Activated CD4-positive, alpha-beta memory T cell treated with anti-CD3 and anti-CD28 coated beads for 36 hours (primary cell): ENCODE results near the gene CXCL13. TPM values are rescaled to one million over a fixed set of nuclear protein-coding genes. Genes with fewer than 3 reads are reported as not detected.
"Not testable (repeated sequence)": the region's sequence is repeated elsewhere in the genome, so short reads cannot be mapped to it uniquely, and the experiment has no call there.

Experiments used
- CTCF ChIA-PET: fragments of 350-600 bp; sonication (Branson Sonifier 250); formaldehyde crosslinking; loops from one replicate; lab custom pipeline; 2021; ENCODE audit warnings: antibody characterized with exemption, inconsistent platforms; lab: Charles Lee
- POLR2A ChIA-PET: fragments of 350-600 bp; sonication (Branson Sonifier 250); formaldehyde crosslinking; loops from one replicate; lab custom pipeline; 2021; ENCODE audit warnings: antibody characterized with exemption; lab: Charles Lee
- DNase-seq: peaks from one replicate; pipeline ENCODE4 v3.0.0-alpha.2; 2020
- H3K27ac Mint-ChIP-seq: one replicate; pipeline ENCODE4 v1.8.0; 2021; ENCODE audit warnings: mixed read lengths
- H3K27me3 Mint-ChIP-seq: one replicate; pipeline ENCODE4 v1.8.0; 2021; ENCODE audit warnings: mixed read lengths
- H3K36me3 Mint-ChIP-seq: one replicate; pipeline ENCODE4 v1.8.0; 2021; ENCODE audit warnings: mixed read lengths
- H3K4me1 Mint-ChIP-seq: one replicate; pipeline ENCODE4 v1.8.0; 2021; ENCODE audit warnings: low read depth, mixed read lengths
- H3K4me3 Mint-ChIP-seq: one replicate; pipeline ENCODE4 v1.8.0; 2021; ENCODE audit warnings: mild to moderate bottlenecking, mixed read lengths
- H3K9me3 Mint-ChIP-seq: one replicate; pipeline ENCODE4 v1.8.0; 2021; ENCODE audit warnings: mixed read lengths
- intact Hi-C: fragments of 100-400 bp; cut with micrococcal nuclease; formaldehyde crosslinking; loops from one replicate; pipeline ENCODE4 v1.15.1; 2023
- total RNA-seq, 2 experiments: library from RNA; stranded (reverse); gene quantifications; one replicate each; pipeline ENCODE4 v1.2.3, GENCODE V29; 2021

Gene CXCL13
- total RNA-seq: 1 to 10 TPM; 2.8 to 3.0 TPM

GRCh38 chr4:77605210-77605902 lies at the start of gene CXCL13:
Gene CXCL13, plus strand, starts transcription at chr4:77605820. Its CDS starts 46 bp downstream, at chr4:77605866.
- H3K4me3 Mint-ChIP-seq: no peak within 1 kb of the TSS
- H3K27me3 Mint-ChIP-seq: peaks cover 11% of the 10 kb centered on the region
- ChIA-PET CTCF (interaction anchor here (0.8 to 9.5 kb wide), 6 partner anchors 12 to 219 kb away, joined by 3 to 206 read pairs (median 7); no protein-coding TSS in a partner anchor), POLR2A (no interaction called here)
- no peak for DNase-seq
- no peak within 1 kb of the TSS for H3K27ac Mint-ChIP-seq
- intact Hi-C loops: no loop called here
- no peaks in the 10 kb centered on the region for H3K36me3 Mint-ChIP-seq
- H3K9me3 Mint-ChIP-seq: no peaks in the 10 kb centered on the region
- peaks cover 11% of the 10 kb centered on the region for H3K4me1 Mint-ChIP-seq

GRCh38 chr4:77560170-77560569 lies 45.5 kb upstream of the CXCL13 start:
- Mint-ChIP-seq H3K27ac (no peak overlapping the region), H3K27me3 (peaks cover 14% of the 10 kb centered on the region), H3K4me1 (no peaks in the 10 kb centered on the region), H3K9me3 (peaks cover 8% of the 10 kb centered on the region), H3K36me3 (peaks cover 1% of the 10 kb centered on the region), H3K4me3 (no peak overlapping the region)
- intact Hi-C loops: no loop called here
- no peak for DNase-seq
- ChIA-PET POLR2A (no interaction called here), CTCF (interaction anchor here (1.4 kb wide), 1 partner anchor 41 kb away, joined by 4 read pairs; no protein-coding TSS in a partner anchor)

- H3K36me3 Mint-ChIP-seq, H3K27ac Mint-ChIP-seq, H3K9me3 Mint-ChIP-seq, H3K4me1 Mint-ChIP-seq, H3K4me3 Mint-ChIP-seq, DNase-seq, POLR2A ChIA-PET, intact Hi-C loops: not testable (repeated sequence)
- CTCF ChIA-PET: interaction anchor here (1.2 kb wide), 1 partner anchor 16 kb away, joined by 4 read pairs; no protein-coding TSS in a partner anchor
- peaks cover 12% of the 10 kb centered on the region for H3K27me3 Mint-ChIP-seq
Measured at GRCh38 chr4:77561720-77562119, 43.9 kb upstream of the CXCL13 start.

GRCh38 chr4:77564231-77564630 lies 41.4 kb upstream of the CXCL13 start:
- DNase-seq: no peak
- Mint-ChIP-seq H3K4me3 (no peak overlapping the region), H3K27ac (no peak overlapping the region), H3K4me1 (no peaks in the 10 kb centered on the region), H3K9me3 (no peaks in the 10 kb centered on the region), H3K36me3 (no peaks in the 10 kb centered on the region), H3K27me3 (peaks cover 23% of the 10 kb centered on the region)
- intact Hi-C loops: no loop called here
- ChIA-PET CTCF (interaction anchor here (1.0 kb wide), 1 partner anchor 99 kb away, joined by 3 read pairs; no protein-coding TSS in a partner anchor), POLR2A (no interaction called here)

- ChIA-PET CTCF (no interaction called here), POLR2A (no interaction called here)
- Mint-ChIP-seq H3K27me3 (peaks cover 24% of the 10 kb centered on the region), H3K4me3 (no peak overlapping the region), H3K4me1 (no peaks in the 10 kb centered on the region), H3K27ac (no peak overlapping the region), H3K9me3 (peaks cover 7% of the 10 kb centered on the region), H3K36me3 (no peaks in the 10 kb centered on the region)
- intact Hi-C loops: no loop called here
- DNase-seq: no peak
Measured at GRCh38 chr4:77566148-77566547, 39.5 kb upstream of the CXCL13 start.

- Mint-ChIP-seq H3K4me3 (no peak overlapping the region), H3K27me3 (peaks cover 24% of the 10 kb centered on the region), H3K9me3 (peaks cover 12% of the 10 kb centered on the region), H3K36me3 (no peaks in the 10 kb centered on the region), H3K27ac (no peak overlapping the region), H3K4me1 (no peaks in the 10 kb centered on the region)
- DNase-seq: no peak
- POLR2A ChIA-PET: no interaction called here
- intact Hi-C loops: no loop called here
- CTCF ChIA-PET: no interaction called here
Measured at GRCh38 chr4:77567549-77567948, 38.1 kb upstream of the CXCL13 start.

GRCh38 chr4:77570508-77571214 lies 35.0 kb upstream of the CXCL13 start:
- intact Hi-C loops, H3K27ac Mint-ChIP-seq, POLR2A ChIA-PET, DNase-seq, H3K36me3 Mint-ChIP-seq, H3K4me1 Mint-ChIP-seq, H3K4me3 Mint-ChIP-seq: not testable (repeated sequence)
- CTCF ChIA-PET: interaction anchor here (1.8 kb wide), 1 partner anchor 31 kb away, joined by 7 read pairs; no protein-coding TSS in a partner anchor
- H3K9me3 Mint-ChIP-seq: peaks cover 17% of the 10 kb centered on the region
- peaks cover 25% of the 10 kb centered on the region for H3K27me3 Mint-ChIP-seq

GRCh38 chr4:77576351-77576750 lies 29.3 kb upstream of the CXCL13 start:
- Mint-ChIP-seq H3K4me1 (peaks cover 13% of the 10 kb centered on the region), H3K9me3 (peaks cover 9% of the 10 kb centered on the region), H3K27me3 (peaks cover 15% of the 10 kb centered on the region), H3K36me3 (no peaks in the 10 kb centered on the region), H3K27ac (no peak overlapping the region), H3K4me3 (no peak overlapping the region)
- intact Hi-C loops: no loop called here
- ChIA-PET POLR2A (no interaction called here), CTCF (interaction anchor here (1.8 to 3.1 kb wide), 3 partner anchors 17 to 28 kb away, joined by 5 to 15 read pairs (median 7); no protein-coding TSS in a partner anchor)
- no peak for DNase-seq

- POLR2A ChIA-PET: interaction anchor here (1.3 kb wide), 1 partner anchor 9 kb away, joined by 3 read pairs; no protein-coding TSS in a partner anchor
- Mint-ChIP-seq H3K27me3 (peaks cover 11% of the 10 kb centered on the region), H3K36me3 (no peaks in the 10 kb centered on the region), H3K4me3 (no peak overlapping the region), H3K4me1 (peaks cover 27% of the 10 kb centered on the region), H3K9me3 (no peaks in the 10 kb centered on the region), H3K27ac (no peak overlapping the region)
- DNase-seq: no peak
- CTCF ChIA-PET: interaction anchor here (0.7 to 2.4 kb wide), 8 partner anchors 9 to 193 kb away, joined by 3 to 7 read pairs (median 4); no protein-coding TSS in a partner anchor
- intact Hi-C loops: no loop called here
Measured at GRCh38 chr4:77578145-77578544, 27.5 kb upstream of the CXCL13 start.

- DNase-seq: no peak
- intact Hi-C loops: loop anchor here (10.0 kb wide), 1 partner anchor 585 kb away; no protein-coding TSS in a partner anchor
- CTCF ChIA-PET: interaction anchor here (0.7 to 1.6 kb wide), 7 partner anchors 9 to 194 kb away, joined by 3 to 7 read pairs (median 4); no protein-coding TSS in a partner anchor
- Mint-ChIP-seq H3K27me3 (peaks cover 17% of the 10 kb centered on the region), H3K36me3 (no peaks in the 10 kb centered on the region), H3K4me3 (no peak overlapping the region), H3K9me3 (no peaks in the 10 kb centered on the region), H3K4me1 (peaks cover 27% of the 10 kb centered on the region), H3K27ac (no peak overlapping the region)
- POLR2A ChIA-PET: interaction anchor here (1.3 kb wide), 1 partner anchor 8 kb away, joined by 3 read pairs; no protein-coding TSS in a partner anchor
Measured at GRCh38 chr4:77579406-77580076, 26.1 kb upstream of the CXCL13 start.

GRCh38 chr4:77581724-77582123 lies 23.9 kb upstream of the CXCL13 start:
- peaks cover 17% of the 10 kb centered on the region for H3K27me3 Mint-ChIP-seq
- no peaks in the 10 kb centered on the region for H3K36me3 Mint-ChIP-seq
- POLR2A ChIA-PET: interaction anchor here (0.6 to 1.6 kb wide), 2 partner anchors 11 to 67 kb away, joined by 3 to 6 read pairs; no protein-coding TSS in a partner anchor
- H3K27ac Mint-ChIP-seq: peak overlapping the region; percentile 65
- no peak for DNase-seq
- intact Hi-C loops: loop anchor here (1.0 to 10.0 kb wide), 3 partner anchors 14 to 587 kb away; no protein-coding TSS in a partner anchor
- H3K9me3 Mint-ChIP-seq: no peaks in the 10 kb centered on the region
- H3K4me3 Mint-ChIP-seq: peak overlapping the region; percentile 7
- peaks cover 35% of the 10 kb centered on the region for H3K4me1 Mint-ChIP-seq
- CTCF ChIA-PET: interaction anchor here (0.7 to 1.3 kb wide), 4 partner anchors 14 to 116 kb away, joined by 3 read pairs; no protein-coding TSS in a partner anchor
